ENCODE data around the gene ACD. TPM values are rescaled to one million over a fixed set of nuclear protein-coding genes. Genes with fewer than 3 reads are reported as not detected.

Gene ACD
- total and polyA plus RNA-seq, 2 of the 8 experiments (the other 6 are each of a cell fraction or from before 2014, with no cell fraction given): 34.8 to 58.0 TPM

DNA sequence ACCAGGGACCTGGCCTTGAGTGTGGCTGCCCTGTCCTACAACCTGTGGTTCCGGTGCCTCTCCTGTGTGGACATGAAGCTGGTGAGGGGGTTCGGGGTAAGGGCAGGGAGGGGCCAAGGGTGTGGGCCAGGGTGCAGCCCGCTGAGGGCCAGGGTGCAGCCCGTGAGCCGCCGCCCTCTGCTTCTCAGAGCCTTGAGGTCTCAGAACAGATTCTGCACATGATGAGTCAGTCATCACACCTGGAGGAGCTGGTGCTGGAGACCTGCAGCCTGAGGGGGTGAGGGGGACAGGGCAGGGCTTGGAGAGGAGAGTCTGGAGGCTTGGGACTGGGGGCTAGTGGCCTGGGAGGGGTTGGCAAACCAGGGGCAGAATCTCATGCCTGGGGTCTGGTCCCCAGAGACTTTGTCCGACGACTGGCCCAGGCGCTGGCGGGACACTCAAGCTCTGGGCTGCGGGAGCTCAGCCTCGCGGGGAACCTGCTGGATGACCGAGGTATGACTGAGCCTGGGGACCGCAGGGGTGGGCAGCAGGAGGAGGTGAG is 12.9 kb downstream of the ACD start:
- Histone ChIP-seq H3K23me2 (ENCODE audit: low read depth, low read length) (peaks cover 6% of the 10 kb centered on the region; the same call in 1 of the 2 replicates), H3K27me3 (replicated peaks in 1 of 4; ENCODE audit: control insufficient read depth in 3 of 4, extremely low read depth in 1 of 4, insufficient read depth in 3 of 4, low read length in 3 of 4) (peaks cover 3 to 33% (median 19%) of the 10 kb centered on the region in 4 experiments; a peak in 6 of 7 replicates)
- TF ChIP-seq SUZ12 (IDR thresholded peaks at IDR 0.05; ENCODE audit: low read length) (no peak), ZNF274 (IDR thresholded peaks at IDR 0.05; ENCODE audit: borderline replicate concordance, extremely low read depth, low read length) (no peak), CBX5 (IDR thresholded peaks at IDR 0.05; ENCODE audit: low read depth, low read length) (no peak), SAP30 (IDR thresholded peaks at IDR 0.05; ENCODE audit: insufficient read depth, insufficient replicate concordance, low read length) (no peak), RNF2 (IDR thresholded peaks at IDR 0.05; ENCODE audit: borderline replicate concordance, low read depth, low read length, missing control alignments, poor library complexity, severe bottlenecking) (no peak), PHF8 (conservative IDR thresholded peaks at IDR 0.05; ENCODE audit: low read depth, low read length) (no peak), CHD2 (IDR thresholded peaks at IDR 0.05; ENCODE audit: low read length) (no peak), NRF1 (IDR thresholded peaks at IDR 0.05; ENCODE audit: low read depth, low read length) (no peak), KDM4A (IDR thresholded peaks at IDR 0.05; ENCODE audit: low read depth, low read length, severe bottlenecking) (no peak), GABPA (IDR thresholded peaks at IDR 0.05; ENCODE audit: borderline replicate concordance, insufficient read depth, low read length) (no peak), SP4 (IDR thresholded peaks at IDR 0.05; ENCODE audit: low read length) (no peak), BRCA1 (IDR thresholded peaks at IDR 0.05; ENCODE audit: low read depth, low read length) (no peak), CBX8 (IDR thresholded peaks at IDR 0.05; ENCODE audit: borderline replicate concordance, low read depth, low read length) (no peak)

More for the DNA sequence above, 12.9 kb downstream of the ACD start:
- Histone ChIP-seq H2AFZ (ENCODE audit: low read length) (no peak overlapping the region), H2BK5ac (ENCODE audit: low read depth, low read length) (no peak overlapping the region), H2BK15ac (ENCODE audit: low read length) (no peak overlapping the region), H2BK20ac (ENCODE audit: low read length) (no peak overlapping the region), H3K9ac (replicated peaks in 1 of 4; ENCODE audit: extremely low read depth in 1 of 4, low read depth in 3 of 4, low read length in 3 of 4) (no peak overlapping the region), H3K27ac (ENCODE audit: low read depth, low read length) (no peak overlapping the region), H3K9me3 (ENCODE audit: insufficient read depth in 2 of 2, low read depth in 1 of 2, low read length in 1 of 2) (no peaks in the 10 kb centered on the region), H4K8ac (ENCODE audit: extremely low read depth, insufficient read depth, low read length) (peak overlapping the region; percentile 17; the same call in 1 of the 2 replicates), H3K4me3 (ENCODE audit: extremely low read depth in 1 of 4, insufficient read depth in 2 of 4, low read depth in 3 of 4, low read length in 4 of 4) (no peak overlapping the region), H3K4me1 (replicated peaks in 1 of 4; ENCODE audit: control insufficient read depth in 3 of 4, insufficient read depth in 4 of 4, low read length in 3 of 4) (peaks cover 0 to 16% (median 6%) of the 10 kb centered on the region in 4 experiments; a peak in 5 of 7 replicates), H3K36me3 (ENCODE audit: control insufficient read depth in 2 of 4, insufficient read depth in 4 of 4, low read length in 3 of 4) (no peaks in the 10 kb centered on the region), H3K18ac (ENCODE audit: extremely low read depth, low read length) (no peak overlapping the region), H3K4ac (replicated peaks; ENCODE audit: insufficient read length, low read depth, low read length) (no peak overlapping the region), H3K79me1 (ENCODE audit: low read depth, low read length) (no peaks in the 10 kb centered on the region), H2AK5ac (ENCODE audit: low read depth, low read length) (no peak overlapping the region), H3K23ac (ENCODE audit: insufficient read length) (no peak overlapping the region), H3K14ac (ENCODE audit: insufficient read length) (no peak overlapping the region), H3K56ac (replicated peaks; ENCODE audit: insufficient read length, low read depth, low read length) (no peak overlapping the region), H4K91ac (replicated peaks; ENCODE audit: insufficient read length, low read length) (no peak overlapping the region), H2BK120ac (replicated peaks; ENCODE audit: low read depth, low read length) (no peak overlapping the region), H4K20me1 (replicated peaks in 1 of 2; ENCODE audit: control insufficient read depth in 1 of 2, insufficient read depth in 2 of 2, low read length in 2 of 2) (peaks cover 3 to 12% of the 10 kb centered on the region in 2 experiments), H3K79me2 (ENCODE audit: control insufficient read depth in 1 of 2, insufficient read depth in 2 of 2, low read length in 2 of 2) (no peaks in the 10 kb centered on the region), H4K5ac (ENCODE audit: insufficient read length, low read depth, low read length) (no peak overlapping the region), H3K4me2 (ENCODE audit: insufficient read depth in 1 of 2, low read depth in 2 of 2, low read length in 2 of 2) (no peak overlapping the region), H2BK12ac (ENCODE audit: low read depth, low read length) (no peak overlapping the region)
- no peak for DNase-seq (ENCODE audit: low read depth in 1 of 2, low spot score in 2 of 2)
- ChIA-PET CTCF (ENCODE audit: partially characterized antibody) (interaction anchor here (0.5 to 18.0 kb wide), 19 partner anchors 9 to 153 kb away, joined by 3 to 202 read pairs (median 5); partner anchors contain the start of genes ACD, C16orf86, CTCF and ENKD1), POLR2A (ENCODE audit: partially characterized antibody) (interaction anchor here (0.6 to 2.2 kb wide), 5 partner anchors 11 to 163 kb away, joined by 3 to 10 read pairs (median 5); partner anchors contain the start of genes CTCF and RIPOR1)
- WGBS, 2 experiments (ENCODE audit: extremely low coverage in 1 of 2, insufficient coverage in 1 of 2, insufficient read length in 1 of 2, insufficient replicate concordance in 2 of 2, low coverage in 1 of 2, low lambda C conversion rate in 2 of 2, missing lambda C conversion rate in 1 of 2): 92% methylated on average over 14 of the region's 15 CpGs; no CpG with 5 or more reads in 1 of the 2 experiments
- FAIRE-seq: no peak
